ENCODE measurements around the gene RNF112.

GRCh38 chr17:19365833-19366636 is 45.0 kb upstream of the RNF112 start:
- TF ChIP-seq CTCF (conservative IDR thresholded peaks at IDR 0.05 in 1 of 2, IDR thresholded peaks at IDR 0.05 in 1 of 2; ENCODE audit: extremely low read depth in 1 of 2, insufficient read depth in 1 of 2, low read depth in 1 of 2, low read length in 2 of 2) (no peak), EZH2 (IDR thresholded peaks at IDR 0.05; ENCODE audit: borderline replicate concordance, low read length) (no peak)
